Measurements from ENCODE around the gene SUPT5H. TPM values are rescaled to one million over a fixed set of nuclear protein-coding genes. Genes with fewer than 3 reads are reported as not detected.
A peak's percentile ranks its signal among the peaks of the same experiment; 100 is the strongest.

The SUPT5H gene
- total RNA-seq, 1 donor = 91.2 TPM

DNA sequence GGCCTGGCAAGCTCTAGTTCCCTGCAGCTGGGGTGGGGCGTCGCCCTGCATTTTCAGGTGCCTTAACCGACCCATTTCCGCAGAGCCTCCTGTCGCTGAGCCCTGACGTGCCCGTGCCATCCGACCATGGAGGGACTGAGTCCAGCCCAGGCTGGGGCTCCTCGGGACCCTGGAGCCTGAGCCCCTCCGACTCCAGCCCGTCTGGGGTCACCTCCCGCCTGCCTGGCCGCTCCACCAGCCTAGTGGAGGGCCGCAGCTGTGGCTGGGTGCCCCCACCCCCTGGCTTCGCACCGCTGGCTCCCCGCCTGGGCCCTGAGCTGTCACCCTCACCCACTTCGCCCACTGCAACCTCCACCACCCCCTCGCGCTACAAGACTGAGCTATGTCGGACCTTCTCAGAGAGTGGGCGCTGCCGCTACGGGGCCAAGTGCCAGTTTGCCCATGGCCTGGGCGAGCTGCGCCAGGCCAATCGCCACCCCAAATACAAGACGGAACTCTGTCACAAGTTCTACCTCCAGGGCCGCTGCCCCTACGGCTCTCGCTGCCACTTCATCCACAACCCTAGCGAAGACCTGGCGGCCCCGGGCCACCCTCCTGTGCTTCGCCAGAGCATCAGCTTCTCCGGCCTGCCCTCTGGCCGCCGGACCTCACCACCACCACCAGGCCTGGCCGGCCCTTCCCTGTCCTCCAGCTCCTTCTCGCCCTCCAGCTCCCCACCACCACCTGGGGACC lies 37.6 kb upstream of the SUPT5H start:
- H3K36me3 ChIP-seq (ENCODE audit: insufficient read depth, low read length) = peaks cover 13% of the 10 kb centered on the region
- peak overlapping the region; percentile 83 for H3K4me3 ChIP-seq (ENCODE audit: insufficient read depth, low read length)
- H3K4me1 ChIP-seq (ENCODE audit: insufficient read depth, low read length) = peaks cover 31% of the 10 kb centered on the region
- no peak overlapping the region for H2AFZ ChIP-seq (ENCODE audit: low read length)
- H3K27me3 ChIP-seq (ENCODE audit: insufficient read depth, low read length) = no peaks in the 10 kb centered on the region
- TF ChIP-seq, protein P1, sequence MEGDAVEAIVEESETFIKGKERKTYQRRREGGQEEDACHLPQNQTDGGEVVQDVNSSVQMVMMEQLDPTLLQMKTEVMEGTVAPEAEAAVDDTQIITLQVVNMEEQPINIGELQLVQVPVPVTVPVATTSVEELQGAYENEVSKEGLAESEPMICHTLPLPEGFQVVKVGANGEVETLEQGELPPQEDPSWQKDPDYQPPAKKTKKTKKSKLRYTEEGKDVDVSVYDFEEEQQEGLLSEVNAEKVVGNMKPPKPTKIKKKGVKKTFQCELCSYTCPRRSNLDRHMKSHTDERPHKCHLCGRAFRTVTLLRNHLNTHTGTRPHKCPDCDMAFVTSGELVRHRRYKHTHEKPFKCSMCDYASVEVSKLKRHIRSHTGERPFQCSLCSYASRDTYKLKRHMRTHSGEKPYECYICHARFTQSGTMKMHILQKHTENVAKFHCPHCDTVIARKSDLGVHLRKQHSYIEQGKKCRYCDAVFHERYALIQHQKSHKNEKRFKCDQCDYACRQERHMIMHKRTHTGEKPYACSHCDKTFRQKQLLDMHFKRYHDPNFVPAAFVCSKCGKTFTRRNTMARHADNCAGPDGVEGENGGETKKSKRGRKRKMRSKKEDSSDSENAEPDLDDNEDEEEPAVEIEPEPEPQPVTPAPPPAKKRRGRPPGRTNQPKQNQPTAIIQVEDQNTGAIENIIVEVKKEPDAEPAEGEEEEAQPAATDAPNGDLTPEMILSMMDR (IDR thresholded peaks at IDR 0.05; ENCODE audit: extremely low read depth, low read depth, low read length) = no peak
- no peaks in the 10 kb centered on the region for H3K9me3 ChIP-seq (ENCODE audit: low read depth, low read length)
- peak overlapping the region; percentile 84 for H3K27ac ChIP-seq (ENCODE audit: low read depth, low read length)
- peaks cover 28% of the 10 kb centered on the region for H4K20me1 ChIP-seq (ENCODE audit: insufficient read depth, low read length)
- H3K79me2 ChIP-seq (ENCODE audit: insufficient read depth, low read length) = peaks cover 27% of the 10 kb centered on the region
- H3K4me2 ChIP-seq (ENCODE audit: insufficient read depth, low read length) = peak overlapping the region; percentile 96
- peak; percentile 93 for DNase-seq (ENCODE audit: insufficient read length, low spot score, missing footprints)

DNA sequence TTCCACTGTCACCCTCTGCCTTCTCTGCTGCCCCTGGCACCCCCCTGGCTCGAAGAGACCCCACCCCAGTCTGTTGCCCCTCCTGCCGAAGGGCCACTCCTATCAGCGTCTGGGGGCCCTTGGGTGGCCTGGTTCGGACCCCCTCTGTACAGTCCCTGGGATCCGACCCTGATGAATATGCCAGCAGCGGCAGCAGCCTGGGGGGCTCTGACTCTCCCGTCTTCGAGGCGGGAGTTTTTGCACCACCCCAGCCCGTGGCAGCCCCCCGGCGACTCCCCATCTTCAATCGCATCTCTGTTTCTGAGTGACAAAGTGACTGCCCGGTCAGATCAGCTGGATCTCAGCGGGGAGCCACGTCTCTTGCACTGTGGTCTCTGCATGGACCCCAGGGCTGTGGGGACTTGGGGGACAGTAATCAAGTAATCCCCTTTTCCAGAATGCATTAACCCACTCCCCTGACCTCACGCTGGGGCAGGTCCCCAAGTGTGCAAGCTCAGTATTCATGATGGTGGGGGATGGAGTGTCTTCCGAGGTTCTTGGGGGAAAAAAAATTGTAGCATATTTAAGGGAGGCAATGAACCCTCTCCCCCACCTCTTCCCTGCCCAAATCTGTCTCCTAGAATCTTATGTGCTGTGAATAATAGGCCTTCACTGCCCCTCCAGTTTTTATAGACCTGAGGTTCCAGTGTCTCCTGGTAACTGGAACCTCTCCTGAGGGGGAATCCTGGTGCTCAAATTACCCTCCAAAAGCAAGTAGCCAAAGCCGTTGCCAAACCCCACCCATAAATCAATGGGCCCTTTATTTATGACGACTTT lies 36.8 kb upstream of the SUPT5H start:
- Histone ChIP-seq H3K27ac (ENCODE audit: low read depth, low read length) (peak overlapping the region; percentile 84), H3K79me2 (ENCODE audit: insufficient read depth, low read length) (peaks cover 34% of the 10 kb centered on the region)
- TF ChIP-seq, protein P1 (IDR thresholded peaks at IDR 0.05; ENCODE audit: extremely low read depth, low read depth, low read length) = no peak

GRCh38 chr19:39409208-39410016 lies 36.0 kb upstream of the SUPT5H start:
- Histone ChIP-seq H3K9me3 (ENCODE audit: low read depth, low read length) (no peaks in the 10 kb centered on the region), H3K79me2 (ENCODE audit: insufficient read depth, low read length) (peaks cover 42% of the 10 kb centered on the region), H3K4me1 (ENCODE audit: insufficient read depth, low read length) (peaks cover 29% of the 10 kb centered on the region), H3K27ac (ENCODE audit: low read depth, low read length) (peak overlapping the region; percentile 84), H3K4me2 (ENCODE audit: insufficient read depth, low read length) (peak overlapping the region; percentile 96), H2AFZ (ENCODE audit: low read length) (no peak overlapping the region), H3K27me3 (ENCODE audit: insufficient read depth, low read length) (no peaks in the 10 kb centered on the region), H3K4me3 (ENCODE audit: insufficient read depth, low read length) (peak overlapping the region; percentile 83), H3K36me3 (ENCODE audit: insufficient read depth, low read length) (peaks cover 13% of the 10 kb centered on the region), H4K20me1 (ENCODE audit: insufficient read depth, low read length) (peaks cover 34% of the 10 kb centered on the region)
- DNase-seq (ENCODE audit: insufficient read length, low spot score, missing footprints) = peak; percentile 98
- TF ChIP-seq, protein P1 (IDR thresholded peaks at IDR 0.05; ENCODE audit: extremely low read depth, low read depth, low read length) = no peak

More for the DNA sequence above, 36.8 kb upstream of the SUPT5H start:
- no peaks in the 10 kb centered on the region for H3K9me3 ChIP-seq (ENCODE audit: low read depth, low read length)
- peaks cover 13% of the 10 kb centered on the region for H3K36me3 ChIP-seq (ENCODE audit: insufficient read depth, low read length)
- DNase-seq (ENCODE audit: insufficient read length, low spot score, missing footprints) = peak; percentile 87
- H4K20me1 ChIP-seq (ENCODE audit: insufficient read depth, low read length) = peaks cover 28% of the 10 kb centered on the region
- H2AFZ ChIP-seq (ENCODE audit: low read length) = no peak overlapping the region
- H3K27me3 ChIP-seq (ENCODE audit: insufficient read depth, low read length) = no peaks in the 10 kb centered on the region
- H3K4me2 ChIP-seq (ENCODE audit: insufficient read depth, low read length) = peak overlapping the region; percentile 96
- peaks cover 25% of the 10 kb centered on the region for H3K4me1 ChIP-seq (ENCODE audit: insufficient read depth, low read length)
- peak overlapping the region; percentile 83 for H3K4me3 ChIP-seq (ENCODE audit: insufficient read depth, low read length)
